HepG2 (cell line): Measurements from ENCODE around the gene MED22. TPM values are rescaled to one million over a fixed set of nuclear protein-coding genes. Genes with fewer than 3 reads are reported as not detected.

Experiments
- RBM39 ChIP-seq: fragments of 200-400 bp; formaldehyde crosslinking; IDR thresholded peaks from one replicate; pipeline ENCODE4 v1.6.1; 2018; ENCODE audit warnings: antibody characterized with exemption, mild to moderate bottlenecking, low read depth, low read length; ENCODE audit not compliant: poor library complexity, severe bottlenecking
- SOX5 ChIP-seq: IDR thresholded peaks from 2 replicates; pipeline ENCODE4 v1.6.1; 2016; ENCODE audit warnings: borderline replicate concordance
- SYNCRIP ChIP-seq: fragments of 200-400 bp; formaldehyde crosslinking; IDR thresholded peaks from 2 replicates; pipeline ENCODE4 v1.6.1; 2018; ENCODE audit warnings: mild to moderate bottlenecking, low read depth, low read length; ENCODE audit not compliant: insufficient read depth
- ZBTB38 ChIP-seq: sonication (generic); formaldehyde crosslinking; IDR thresholded peaks from 2 replicates; pipeline ENCODE4 v1.5.1; 2020; ENCODE audit warnings: mild to moderate bottlenecking, missing genetic modification reagents
- ZIK1 ChIP-seq: sonication (generic); formaldehyde crosslinking; IDR thresholded peaks from 2 replicates; pipeline ENCODE4 v1.5.0; 2020; ENCODE audit warnings: mild to moderate bottlenecking, low read depth, missing genetic modification reagents, borderline replicate concordance
- ZMYM4 ChIP-seq: sonication (generic); formaldehyde crosslinking; IDR thresholded peaks from 2 replicates; pipeline ENCODE4 v1.8.1; 2023; ENCODE audit warnings: mild to moderate bottlenecking, missing genetic modification reagents
- ZNF121 ChIP-seq: sonication (generic); formaldehyde crosslinking; IDR thresholded peaks from 2 replicates; pipeline ENCODE4 v1.5.0; 2020; ENCODE audit warnings: mild to moderate bottlenecking, missing genetic modification reagents
- ZNF496 ChIP-seq: sonication (generic); formaldehyde crosslinking; IDR thresholded peaks from 2 replicates; pipeline ENCODE4 v1.8.1; 2023; ENCODE audit warnings: mild to moderate bottlenecking, moderate library complexity, missing genetic modification reagents; ENCODE audit not compliant: insufficient replicate concordance
- ZNF841 ChIP-seq: sonication (generic); formaldehyde crosslinking; IDR thresholded peaks from 2 replicates; pipeline ENCODE4 v1.8.1; 2023; ENCODE audit warnings: missing genetic modification reagents, borderline replicate concordance
- ZSCAN22 ChIP-seq: sonication (generic); formaldehyde crosslinking; IDR thresholded peaks from 2 replicates; pipeline ENCODE4 v1.4.0; 2020; ENCODE audit warnings: mild to moderate bottlenecking, missing genetic modification reagents
- polyA plus RNA-seq, 8 experiments: library from polyadenylated mRNA; depleted of rRNA in 3 of 8; stranded (reverse) in 7 of 8; unstranded in 1 of 8; fragments of >200 nt; fragmentation: Illumina TruSeq in 4 of 8; extraction: Trizol in 4 of 8; gene quantifications; 2 replicates each; pipeline versions ENCODE4 v1.2.1 to v1.2.3, GENCODE V29; 2011 to 2016; ENCODE audit warnings: low read depth in 4 of 8, missing spikeins in 1 of 8, mixed read lengths in 1 of 8; ENCODE audit not compliant: insufficient read depth in 1 of 8
- total RNA-seq, 5 experiments: library from RNA; depleted of rRNA; stranded (reverse); fragments of >200 nt; fragmentation: Illumina TruSeq; extraction: Trizol; gene quantifications; 2 replicates each; pipeline ENCODE4 v1.2.3, GENCODE V29; 2016; ENCODE audit warnings: low read depth in 1 of 5
- TF ChIP-seq, protein P1 (sequence below): sonication (generic); formaldehyde crosslinking; IDR thresholded peaks from 2 replicates; pipeline ENCODE4 v1.4.0; 2020; ENCODE audit warnings: missing genetic modification reagents, borderline replicate concordance

The MED22 gene
- total and polyA plus RNA-seq, 2 of the 13 experiments (the other 11 are each of a cell fraction or from before 2014, with no cell fraction given) = 15.8 to 22.1 TPM

DNA sequence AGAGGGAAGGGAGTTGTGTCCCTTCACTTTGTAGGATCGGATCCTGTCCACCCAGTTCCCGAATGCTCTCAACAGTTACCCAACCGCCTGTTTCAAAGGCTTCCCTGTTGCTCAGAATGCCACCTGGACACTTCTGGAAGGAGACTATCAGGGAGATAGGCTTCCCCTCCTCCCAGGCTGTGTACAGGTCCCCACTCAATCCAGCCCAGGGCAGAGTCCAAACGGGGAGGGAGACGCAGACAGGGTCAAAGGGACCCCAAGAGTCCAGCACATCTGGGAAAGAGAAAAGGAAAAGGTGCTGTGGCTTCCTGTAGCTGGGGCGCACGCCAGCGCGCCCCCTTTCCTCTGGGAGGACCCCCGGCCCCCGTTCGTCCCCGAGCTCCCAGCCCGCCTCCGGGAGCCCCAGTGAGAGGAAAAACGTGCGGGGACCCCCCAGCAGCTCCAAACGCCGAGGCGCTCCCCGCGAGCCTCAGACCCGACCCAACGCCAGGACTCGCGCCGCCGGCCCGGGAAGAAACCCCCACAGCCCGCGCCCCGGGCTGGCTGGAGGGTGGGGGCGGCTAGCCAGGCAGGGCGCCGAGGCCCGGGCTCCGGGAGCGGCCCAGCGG, 27.3 kb upstream of the MED22 start (continued):
- no peak for TF ChIP-seq ZSCAN22 (CRISPR knock-in tag)
- TF ChIP-seq RBM39 = no peak
- TF ChIP-seq ZIK1 = no peak
- TF ChIP-seq SYNCRIP = no peak
- TF ChIP-seq, protein P1, sequence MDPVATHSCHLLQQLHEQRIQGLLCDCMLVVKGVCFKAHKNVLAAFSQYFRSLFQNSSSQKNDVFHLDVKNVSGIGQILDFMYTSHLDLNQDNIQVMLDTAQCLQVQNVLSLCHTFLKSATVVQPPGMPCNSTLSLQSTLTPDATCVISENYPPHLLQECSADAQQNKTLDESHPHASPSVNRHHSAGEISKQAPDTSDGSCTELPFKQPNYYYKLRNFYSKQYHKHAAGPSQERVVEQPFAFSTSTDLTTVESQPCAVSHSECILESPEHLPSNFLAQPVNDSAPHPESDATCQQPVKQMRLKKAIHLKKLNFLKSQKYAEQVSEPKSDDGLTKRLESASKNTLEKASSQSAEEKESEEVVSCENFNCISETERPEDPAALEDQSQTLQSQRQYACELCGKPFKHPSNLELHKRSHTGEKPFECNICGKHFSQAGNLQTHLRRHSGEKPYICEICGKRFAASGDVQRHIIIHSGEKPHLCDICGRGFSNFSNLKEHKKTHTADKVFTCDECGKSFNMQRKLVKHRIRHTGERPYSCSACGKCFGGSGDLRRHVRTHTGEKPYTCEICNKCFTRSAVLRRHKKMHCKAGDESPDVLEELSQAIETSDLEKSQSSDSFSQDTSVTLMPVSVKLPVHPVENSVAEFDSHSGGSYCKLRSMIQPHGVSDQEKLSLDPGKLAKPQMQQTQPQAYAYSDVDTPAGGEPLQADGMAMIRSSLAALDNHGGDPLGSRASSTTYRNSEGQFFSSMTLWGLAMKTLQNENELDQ (CRISPR knock-in tag) = no peak
- no peak; the same call in 1 of the 2 replicates for TF ChIP-seq ZNF841 (CRISPR knock-in tag)
- TF ChIP-seq ZBTB38 (CRISPR knock-in tag) = no peak
- peak; percentile 51; the same call in 1 of the 2 replicates for TF ChIP-seq ZMYM4 (CRISPR knock-in tag)
- TF ChIP-seq SOX5 (CRISPR knock-in tag) = no peak
- no peak for TF ChIP-seq ZNF496 (CRISPR knock-in tag)
- TF ChIP-seq ZNF121 (CRISPR knock-in tag) = no peak
